Astrocyte (in vitro differentiated cells and primary cell): Measurements from ENCODE around the gene DEPDC1B. TPM values are rescaled to one million over a fixed set of nuclear protein-coding genes. Genes with fewer than 3 reads are reported as not detected.
A peak's percentile ranks its signal among the peaks of the same experiment; 100 is the strongest.

Experiments
- DNase-seq: peaks from one replicate; pipeline ENCODE4 v3.0.0-alpha.2; 2010; ENCODE audit warnings: low read depth
- FAIRE-seq: peaks from 2 replicates; lab custom pipeline; 2011; peaks lifted over from hg19 to GRCh38; lab: Jason Lieb, UNC
- H2AFZ ChIP-seq: 2 replicates; pipeline ENCODE4 v1.6.0; 2012; ENCODE audit warnings: low read depth, low read length, inconsistent platforms
- H3K27ac ChIP-seq: 2 replicates; pipeline ENCODE4 v1.5.1; 2011; ENCODE audit warnings: low read depth, low read length, inconsistent platforms
- H3K27me3 ChIP-seq: 2 replicates; pipeline ENCODE4 v1.6.0; 2011; ENCODE audit warnings: low read length, inconsistent platforms; ENCODE audit not compliant: insufficient read depth
- H3K36me3 ChIP-seq: 2 replicates; pipeline ENCODE4 v1.5.1; 2011; ENCODE audit warnings: low read length, inconsistent platforms; ENCODE audit not compliant: insufficient read depth
- H3K4me1 ChIP-seq: 2 replicates; pipeline ENCODE4 v1.5.1; 2011; ENCODE audit warnings: low read length, inconsistent platforms; ENCODE audit not compliant: insufficient read depth
- H3K4me2 ChIP-seq: 2 replicates; pipeline ENCODE4 v1.6.0; 2012; ENCODE audit warnings: low read length, inconsistent platforms
- H3K4me3 ChIP-seq: 2 replicates; pipeline ENCODE4 v1.5.1; 2011; ENCODE audit warnings: low read depth, mild to moderate bottlenecking, low read length, inconsistent platforms; ENCODE audit not compliant: insufficient read depth
- H3K79me2 ChIP-seq: 2 replicates; pipeline ENCODE4 v1.6.0; 2012; ENCODE audit warnings: mild to moderate bottlenecking, low read length, inconsistent platforms; ENCODE audit not compliant: insufficient read depth
- H3K9ac ChIP-seq: 2 replicates; pipeline ENCODE4 v1.6.0; 2012; ENCODE audit warnings: mild to moderate bottlenecking, low read length, inconsistent platforms
- H3K9me3 ChIP-seq: 2 replicates; pipeline ENCODE4 v1.5.1; 2012; ENCODE audit warnings: low read depth, mild to moderate bottlenecking, low read length, inconsistent platforms; ENCODE audit not compliant: insufficient read depth
- H4K20me1 ChIP-seq: 2 replicates; pipeline ENCODE4 v1.6.0; 2012; ENCODE audit warnings: low read length, inconsistent platforms; ENCODE audit not compliant: insufficient read depth
- H3K27ac Mint-ChIP-seq: one replicate; pipeline ENCODE4 v1.8.0; 2021; ENCODE audit warnings: mild to moderate bottlenecking, mixed read lengths; ENCODE audit not compliant: unreplicated experiment
- H3K27me3 Mint-ChIP-seq: one replicate; pipeline ENCODE4 v1.8.0; 2021; ENCODE audit warnings: low read depth, mixed read lengths; ENCODE audit not compliant: unreplicated experiment
- H3K36me3 Mint-ChIP-seq: one replicate; pipeline ENCODE4 v1.8.0; 2021; ENCODE audit warnings: low read depth, mixed read lengths; ENCODE audit not compliant: unreplicated experiment
- H3K4me1 Mint-ChIP-seq: one replicate; pipeline ENCODE4 v1.8.0; 2021; ENCODE audit warnings: low read depth, mixed read lengths; ENCODE audit not compliant: unreplicated experiment
- H3K4me3 Mint-ChIP-seq: one replicate; pipeline ENCODE4 v1.8.0; 2021; ENCODE audit warnings: mild to moderate bottlenecking, moderate library complexity, mixed read lengths; ENCODE audit not compliant: unreplicated experiment
- H3K9me3 Mint-ChIP-seq: one replicate; pipeline ENCODE4 v1.8.0; 2021; ENCODE audit warnings: mild to moderate bottlenecking, mixed read lengths; ENCODE audit not compliant: unreplicated experiment
- CTCF ChIP-seq: IDR thresholded peaks from 2 replicates; pipeline ENCODE4 v1.5.1; 2011; ENCODE audit warnings: low read depth, mild to moderate bottlenecking, inconsistent platforms, low read length, moderate library complexity; ENCODE audit not compliant: insufficient read depth
- EZH2 ChIP-seq: IDR thresholded peaks from 2 replicates; pipeline ENCODE4 v1.6.1; 2012; ENCODE audit warnings: mild to moderate bottlenecking, low read length, inconsistent platforms; ENCODE audit not compliant: insufficient read depth
- total RNA-seq: library from RNA; stranded (reverse); gene quantifications from 2 replicates; pipeline ENCODE4 v1.2.1, GENCODE V29; 2021

Gene DEPDC1B
- total RNA-seq, 1 donor from 2014 or later = 2.2 TPM

GRCh38 chr5:60633341-60633740, 66.6 kb downstream of the DEPDC1B start:
- Histone ChIP-seq H3K9ac (peak overlapping the region; percentile 17), H3K36me3 (no peaks in the 10 kb centered on the region), H3K27me3 (no peaks in the 10 kb centered on the region), H4K20me1 (no peaks in the 10 kb centered on the region), H3K4me1 (peaks cover 7% of the 10 kb centered on the region), H3K4me2 (no peak overlapping the region), H3K9me3 (no peaks in the 10 kb centered on the region), H2AFZ (peak overlapping the region; percentile 9), H3K27ac (peak overlapping the region; percentile 27), H3K4me3 (no peak overlapping the region), H3K79me2 (no peaks in the 10 kb centered on the region)
- Mint-ChIP-seq H3K27ac (no peak overlapping the region), H3K36me3 (peaks cover 7% of the 10 kb centered on the region), H3K4me3 (no peak overlapping the region), H3K4me1 (peaks cover 10% of the 10 kb centered on the region), H3K27me3 (no peaks in the 10 kb centered on the region), H3K9me3 (peaks cover 6% of the 10 kb centered on the region)
- no peak for TF ChIP-seq CTCF
- TF ChIP-seq EZH2 = no peak
- DNase-seq = peak; percentile 87
- FAIRE-seq = peak; percentile 58

GRCh38 chr5:60632153-60632552, 67.8 kb downstream of the DEPDC1B start:
- Histone ChIP-seq H3K4me3 (no peak overlapping the region), H2AFZ (no peak overlapping the region), H3K9me3 (no peaks in the 10 kb centered on the region), H3K4me2 (no peak overlapping the region), H3K79me2 (no peaks in the 10 kb centered on the region), H3K27ac (no peak overlapping the region), H3K36me3 (no peaks in the 10 kb centered on the region), H3K4me1 (peaks cover 7% of the 10 kb centered on the region), H4K20me1 (no peaks in the 10 kb centered on the region), H3K27me3 (no peaks in the 10 kb centered on the region), H3K9ac (no peak overlapping the region)
- Mint-ChIP-seq H3K27ac (no peak overlapping the region), H3K27me3 (no peaks in the 10 kb centered on the region), H3K4me1 (peaks cover 10% of the 10 kb centered on the region), H3K4me3 (no peak overlapping the region), H3K9me3 (peaks cover 6% of the 10 kb centered on the region), H3K36me3 (peaks cover 7% of the 10 kb centered on the region)
- DNase-seq (no peak), FAIRE-seq (no peak)
- TF ChIP-seq CTCF (no peak), EZH2 (no peak)

GRCh38 chr5:60630836-60631235, 69.1 kb downstream of the DEPDC1B start:
- Histone ChIP-seq H3K4me2 (no peak overlapping the region), H4K20me1 (no peaks in the 10 kb centered on the region), H3K27me3 (no peaks in the 10 kb centered on the region), H3K9me3 (no peaks in the 10 kb centered on the region), H2AFZ (no peak overlapping the region), H3K36me3 (no peaks in the 10 kb centered on the region), H3K4me1 (peaks cover 7% of the 10 kb centered on the region), H3K27ac (no peak overlapping the region), H3K9ac (no peak overlapping the region), H3K4me3 (no peak overlapping the region), H3K79me2 (no peaks in the 10 kb centered on the region)
- FAIRE-seq (no peak), DNase-seq (no peak)
- Mint-ChIP-seq H3K27me3 (no peaks in the 10 kb centered on the region), H3K9me3 (peaks cover 6% of the 10 kb centered on the region), H3K27ac (no peak overlapping the region), H3K36me3 (peaks cover 7% of the 10 kb centered on the region), H3K4me1 (peaks cover 9% of the 10 kb centered on the region), H3K4me3 (no peak overlapping the region)
- TF ChIP-seq EZH2 (no peak), CTCF (no peak)
